Loucy (cell line): ENCODE data around the gene NCAPD3.
A peak's percentile ranks its signal among the peaks of the same experiment; 100 is the strongest.

ENCODE experiments used
- H2AFZ ChIP-seq: fragments of 200-600 bp; sonication (generic); 2 replicates; pipeline ENCODE4 v1.6.0; 2016; ENCODE audit warnings: antibody characterized with exemption, mild to moderate bottlenecking, low read length, moderate library complexity
- H3F3A ChIP-seq: fragments of 200-600 bp; 2 replicates; pipeline ENCODE4 v1.6.0; 2016; ENCODE audit warnings: antibody characterized with exemption, low read depth, mild to moderate bottlenecking
- H3K27me3 ChIP-seq: fragments of 200-600 bp; sonication (generic); 2 replicates; pipeline ENCODE4 v1.6.1; 2014; ENCODE audit warnings: low read length, mild to moderate bottlenecking; ENCODE audit not compliant: insufficient read depth, poor library complexity, severe bottlenecking
- H3K36me3 ChIP-seq: fragments of 200-600 bp; sonication (generic); 2 replicates; pipeline ENCODE4 v1.6.1; 2016; ENCODE audit warnings: low read length; ENCODE audit not compliant: insufficient read depth
- H3K4me1 ChIP-seq: fragments of 200-600 bp; sonication (generic); 2 replicates; pipeline ENCODE4 v1.5.1; 2014; ENCODE audit warnings: low read length, mild to moderate bottlenecking; ENCODE audit not compliant: insufficient read depth, poor library complexity, severe bottlenecking
- H3K4me2 ChIP-seq: fragments of 200-600 bp; sonication (generic); 2 replicates; pipeline ENCODE4 v1.6.0; 2014; ENCODE audit warnings: antibody characterized with exemption, low read length, low read depth, mild to moderate bottlenecking; ENCODE audit not compliant: poor library complexity, severe bottlenecking
- H3K4me3 ChIP-seq: fragments of 200-600 bp; sonication (generic); 2 replicates; pipeline ENCODE4 v1.5.1; 2014; ENCODE audit warnings: low read length, mild to moderate bottlenecking, mixed read lengths; ENCODE audit not compliant: poor library complexity, severe bottlenecking
- H3K79me2 ChIP-seq: fragments of 200-600 bp; sonication (generic); 2 replicates; pipeline ENCODE4 v1.6.1; 2014; ENCODE audit warnings: low read length; ENCODE audit not compliant: insufficient read depth
- H3K9ac ChIP-seq: fragments of 200-600 bp; sonication (generic); 2 replicates; pipeline ENCODE4 v1.6.0; 2014; ENCODE audit warnings: mild to moderate bottlenecking, low read depth, low read length, moderate library complexity; ENCODE audit not compliant: poor library complexity, severe bottlenecking
- H3K9me2 ChIP-seq: fragments of 200-600 bp; sonication (generic); replicated peaks from 2 replicates; pipeline ENCODE4 v1.6.1; 2016; ENCODE audit warnings: low read depth, low read length, mixed read lengths
- H3K9me3 ChIP-seq: fragments of 200-600 bp; sonication (generic); 2 replicates; pipeline ENCODE4 v1.6.1; 2014; ENCODE audit warnings: mild to moderate bottlenecking, antibody characterized with exemption, low read length, low read depth; ENCODE audit not compliant: insufficient read depth
- H4K20me1 ChIP-seq: fragments of 200-600 bp; sonication (generic); 2 replicates; pipeline ENCODE4 v1.6.0; 2014; ENCODE audit warnings: antibody characterized with exemption, low read length, mild to moderate bottlenecking; ENCODE audit not compliant: insufficient read depth, poor library complexity, severe bottlenecking
- CTCF ChIP-seq: fragments of 200-600 bp; sonication (generic); conservative IDR thresholded peaks from 2 replicates; pipeline ENCODE4 v1.5.1; 2014; ENCODE audit warnings: mild to moderate bottlenecking, antibody characterized with exemption, low read length
- EZH2phosphoT487 ChIP-seq: fragments of 200-600 bp; IDR thresholded peaks from 2 replicates; pipeline ENCODE4 v1.6.1; 2018; ENCODE audit warnings: antibody characterized with exemption, mild to moderate bottlenecking, moderate library complexity, borderline replicate concordance

Gene NCAPD3

GRCh38 chr11:134266440-134266839 lies 42.7 kb upstream of the NCAPD3 start:
- H3F3A ChIP-seq: no peaks in the 10 kb centered on the region
- peak overlapping the region; percentile 0 for H3K4me3 ChIP-seq
- no peaks in the 10 kb centered on the region for H3K9me2 ChIP-seq
- no peaks in the 10 kb centered on the region for H3K27me3 ChIP-seq
- peaks cover 75% of the 10 kb centered on the region for H3K4me1 ChIP-seq
- 0 out of 2 replicates have a peak, but pooled peaks cover 6% of the 10 kb centered on the region for H3K79me2 ChIP-seq
- no peak overlapping the region for H2AFZ ChIP-seq
- no peak for TF ChIP-seq CTCF
- no peak for TF ChIP-seq EZH2phosphoT487
- H3K9me3 ChIP-seq: no peaks in the 10 kb centered on the region
- no peak overlapping the region for H3K9ac ChIP-seq
- H3K4me2 ChIP-seq: peak overlapping the region; percentile 41
- peaks cover 3% of the 10 kb centered on the region; the same call in 1 of the 2 replicates for H3K36me3 ChIP-seq
- no peaks in the 10 kb centered on the region for H4K20me1 ChIP-seq

DNA sequence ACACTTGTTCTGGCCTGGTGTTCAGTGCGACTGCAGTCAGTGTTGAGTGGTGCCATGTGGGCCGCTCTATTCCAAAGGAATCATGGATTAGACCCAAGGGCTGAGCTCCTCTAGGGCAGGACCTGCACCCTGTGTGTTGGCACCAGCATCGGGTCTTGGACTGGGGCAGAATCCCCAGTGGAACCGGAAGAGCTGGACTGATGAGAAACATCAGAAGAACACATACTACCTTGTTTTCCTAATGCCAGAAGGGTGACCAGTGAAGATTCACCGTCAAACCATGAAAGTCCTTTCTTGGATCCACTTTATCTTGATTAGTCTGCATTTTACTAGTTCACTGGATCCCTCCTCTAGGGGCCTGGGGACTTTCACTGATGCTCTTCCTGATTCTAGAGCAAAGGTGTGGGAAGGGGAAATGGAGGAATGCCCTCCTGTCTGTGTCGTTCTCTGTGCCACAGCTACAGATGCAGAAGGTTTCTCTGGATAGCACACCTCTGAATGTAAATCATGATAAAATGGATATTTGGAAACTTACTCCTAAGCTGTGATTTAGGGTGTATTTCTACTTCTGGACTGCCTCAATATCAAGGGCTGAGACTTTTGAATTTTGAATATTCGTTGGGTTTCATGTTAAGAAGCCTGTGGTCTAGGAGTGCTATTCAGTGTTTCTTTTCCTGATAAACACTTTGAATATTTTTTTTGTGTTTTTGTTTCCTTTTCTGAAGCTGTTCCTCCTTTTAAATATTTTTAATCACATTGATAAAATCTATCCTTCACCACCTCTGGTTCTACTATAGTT lies 41.4 kb upstream of the NCAPD3 start:
- Histone ChIP-seq H3K4me1 (peaks cover 79% of the 10 kb centered on the region), H3K4me2 (no peak overlapping the region), H2AFZ (no peak overlapping the region), H3K79me2 (0 out of 2 replicates have a peak, but pooled peaks cover 6% of the 10 kb centered on the region), H3K9me3 (no peaks in the 10 kb centered on the region), H3K4me3 (no peak overlapping the region), H3F3A (no peaks in the 10 kb centered on the region), H3K9ac (peak overlapping the region; percentile 25), H3K27me3 (no peaks in the 10 kb centered on the region), H3K36me3 (peaks cover 3% of the 10 kb centered on the region; the same call in 1 of the 2 replicates), H4K20me1 (no peaks in the 10 kb centered on the region), H3K9me2 (no peaks in the 10 kb centered on the region)
- TF ChIP-seq EZH2phosphoT487 (no peak), CTCF (no peak)

DNA sequence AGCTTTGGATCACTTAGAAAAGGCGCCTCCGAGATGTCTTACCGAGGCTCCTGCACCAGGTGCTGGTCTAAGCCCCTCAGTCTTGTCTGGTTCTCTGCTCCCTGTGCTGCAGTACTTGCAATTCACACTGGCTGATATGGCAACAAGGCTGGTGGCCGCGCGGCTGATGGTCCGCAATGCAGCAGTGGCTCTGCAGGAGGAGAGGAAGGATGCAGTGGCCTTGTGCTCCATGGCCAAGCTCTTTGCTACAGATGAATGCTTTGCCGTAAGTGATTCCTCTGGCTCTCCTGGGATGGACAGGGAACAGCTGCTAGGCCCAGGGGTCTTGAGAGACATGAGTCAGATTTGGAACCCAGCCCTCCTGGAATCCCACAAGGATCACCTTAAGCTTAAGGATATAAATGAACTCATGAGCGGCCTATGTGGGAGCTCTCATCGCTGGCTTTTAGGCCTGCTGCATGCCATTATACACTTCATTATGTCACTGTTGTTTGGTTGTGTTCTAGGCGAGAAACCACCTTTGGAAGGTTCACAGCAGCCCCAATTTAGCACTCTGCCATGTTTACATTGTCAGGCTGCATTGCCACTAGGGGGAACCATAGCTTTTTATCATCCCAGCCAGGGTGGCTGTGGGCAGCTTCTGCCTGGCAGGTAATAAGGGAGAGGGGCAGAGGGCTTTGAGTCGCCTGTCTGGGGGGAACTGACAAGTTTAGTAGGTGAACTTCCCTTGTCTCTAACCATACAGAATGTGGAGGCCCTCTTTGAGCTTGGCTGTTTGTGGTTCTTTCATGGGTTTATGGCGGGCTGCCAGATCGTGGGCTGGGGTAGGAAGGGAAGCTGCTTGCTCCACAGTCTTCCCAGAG lies 38.1 kb upstream of the NCAPD3 start:
- H3K4me2 ChIP-seq: peak overlapping the region; percentile 73
- no peaks in the 10 kb centered on the region for H3K9me3 ChIP-seq
- TF ChIP-seq EZH2phosphoT487 (no peak), CTCF (peak; percentile 80)
- no peaks in the 10 kb centered on the region for H3K27me3 ChIP-seq
- H3F3A ChIP-seq: no peaks in the 10 kb centered on the region
- H3K9ac ChIP-seq: peak overlapping the region; percentile 55
- peaks cover 68% of the 10 kb centered on the region for H3K4me1 ChIP-seq
- H4K20me1 ChIP-seq: no peaks in the 10 kb centered on the region
- H3K79me2 ChIP-seq: no peaks in the 10 kb centered on the region; the same call in 1 of the 2 replicates
- peaks cover 9% of the 10 kb centered on the region; the same call in 1 of the 2 replicates for H3K36me3 ChIP-seq
- H3K9me2 ChIP-seq: no peaks in the 10 kb centered on the region
- peak overlapping the region; percentile 10 for H3K4me3 ChIP-seq
- H2AFZ ChIP-seq: no peak overlapping the region
